ENCODE data around the gene MMP21.

MMP21 gene

DNA sequence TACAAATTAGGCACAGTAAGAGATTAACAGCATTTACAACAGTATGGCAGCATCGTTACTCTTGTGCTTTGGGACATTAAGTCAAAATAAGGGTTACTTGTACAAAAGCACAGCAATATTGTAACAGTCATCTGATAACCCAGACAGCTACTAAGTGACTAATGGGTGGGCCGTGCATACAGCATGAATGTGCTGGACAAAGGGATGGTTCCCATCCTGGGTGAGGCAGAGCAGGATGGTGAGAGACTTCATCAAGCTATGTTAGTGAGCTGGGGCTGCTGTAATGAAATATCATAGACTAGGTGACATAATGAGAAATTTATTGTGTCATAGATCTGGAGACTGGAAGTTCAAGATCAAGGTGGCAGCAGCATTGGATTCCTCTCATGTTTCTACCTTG is 30.7 kb downstream of the MMP21 start:
- DNase-seq (ENCODE audit: extremely low spot score): no peak
- no peak for TF ChIP-seq CTBP1 (IDR thresholded peaks at IDR 0.05; ENCODE audit: borderline replicate concordance)
- TF ChIP-seq FOXA1 (IDR thresholded peaks at IDR 0.05): no peak
- ChIA-PET POLR2A (no interaction called here), CTCF (no interaction called here)

DNA sequence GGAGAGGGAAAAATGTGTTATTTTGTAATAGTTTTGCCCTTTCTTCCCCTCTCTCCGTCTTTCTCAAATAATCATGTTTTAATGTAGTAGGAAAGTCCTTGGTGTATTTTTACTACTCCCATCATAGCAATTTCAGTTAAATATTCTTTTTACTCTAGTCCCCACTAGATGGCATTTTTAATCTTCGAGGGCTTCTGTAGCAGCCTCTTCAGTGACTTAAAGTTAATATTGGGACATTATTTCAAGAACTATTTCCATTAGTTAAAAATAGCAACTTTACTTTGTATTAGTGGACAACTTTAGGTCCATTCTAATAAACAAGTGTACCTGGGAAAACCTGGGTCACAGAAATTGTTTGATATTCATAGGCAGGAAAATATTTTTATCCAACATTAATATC is 33.2 kb downstream of the MMP21 start:
- TF ChIP-seq FOXM1 (IDR thresholded peaks at IDR 0.05; ENCODE audit: borderline replicate concordance) (no peak), TARDBP (IDR thresholded peaks at IDR 0.05) (no peak), CTBP1 (IDR thresholded peaks at IDR 0.05; ENCODE audit: borderline replicate concordance) (no peak), ARNT (IDR thresholded peaks at IDR 0.05) (no peak), NFRKB (IDR thresholded peaks at IDR 0.05) (no peak), ELF4 (IDR thresholded peaks at IDR 0.05) (no peak), SP1 (IDR thresholded peaks at IDR 0.05) (no peak), ZNF384 (IDR thresholded peaks at IDR 0.05) (no peak), SUZ12 (IDR thresholded peaks at IDR 0.05) (no peak)
- TF ChIP-seq, protein P1, sequence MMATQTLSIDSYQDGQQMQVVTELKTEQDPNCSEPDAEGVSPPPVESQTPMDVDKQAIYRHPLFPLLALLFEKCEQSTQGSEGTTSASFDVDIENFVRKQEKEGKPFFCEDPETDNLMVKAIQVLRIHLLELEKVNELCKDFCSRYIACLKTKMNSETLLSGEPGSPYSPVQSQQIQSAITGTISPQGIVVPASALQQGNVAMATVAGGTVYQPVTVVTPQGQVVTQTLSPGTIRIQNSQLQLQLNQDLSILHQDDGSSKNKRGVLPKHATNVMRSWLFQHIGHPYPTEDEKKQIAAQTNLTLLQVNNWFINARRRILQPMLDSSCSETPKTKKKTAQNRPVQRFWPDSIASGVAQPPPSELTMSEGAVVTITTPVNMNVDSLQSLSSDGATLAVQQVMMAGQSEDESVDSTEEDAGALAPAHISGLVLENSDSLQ (IDR thresholded peaks at IDR 0.05): no peak
- no peak for DNase-seq (ENCODE audit: extremely low spot score)
- POLR2A ChIA-PET: no interaction called here
- CTCF ChIA-PET: no interaction called here

DNA sequence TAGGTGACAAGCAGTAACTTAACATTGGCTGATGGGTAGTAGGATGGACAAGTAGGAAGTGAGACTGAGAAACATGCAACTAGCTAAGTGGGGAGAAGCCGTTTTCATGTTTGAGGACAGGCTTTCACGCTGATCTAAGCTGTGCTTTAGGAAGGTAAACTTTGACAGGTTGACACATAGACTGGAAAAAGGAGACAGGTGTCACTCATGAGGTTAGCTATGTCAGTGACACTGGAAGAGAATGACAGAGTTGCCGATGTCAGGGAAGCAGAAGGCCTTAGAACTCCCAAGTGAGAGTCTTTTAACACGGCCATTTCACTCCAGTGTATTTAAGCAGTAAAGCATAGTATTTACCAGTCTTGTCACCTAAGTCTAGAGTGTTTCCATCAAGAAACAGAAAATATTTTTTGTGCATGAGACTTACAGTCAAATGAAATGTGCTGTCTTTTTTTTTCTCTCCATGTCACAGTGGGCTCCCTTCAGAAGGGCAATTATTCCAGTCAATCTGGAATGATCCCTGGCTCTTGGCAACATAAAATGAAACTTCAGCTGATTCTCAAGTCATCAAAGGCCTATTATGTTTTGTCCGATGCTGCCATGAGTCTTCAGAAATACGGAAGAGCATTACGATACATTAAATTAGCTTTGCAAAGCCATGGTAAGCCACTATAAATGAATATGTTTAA is 35.5 kb downstream of the MMP21 start:
- ChIA-PET POLR2A (interaction anchor here (0.7 kb wide), 1 partner anchor 21 kb away, joined by 3 read pairs; the partner anchor contains the start of gene EDRF1), CTCF (no interaction called here)
- TF ChIP-seq, protein P1 (IDR thresholded peaks at IDR 0.05): no peak
- TF ChIP-seq L3MBTL2 (conservative IDR thresholded peaks at IDR 0.05) (no peak), CTBP1 (IDR thresholded peaks at IDR 0.05; ENCODE audit: borderline replicate concordance) (no peak), NFRKB (IDR thresholded peaks at IDR 0.05) (no peak), TARDBP (IDR thresholded peaks at IDR 0.05) (no peak), FOXM1 (IDR thresholded peaks at IDR 0.05; ENCODE audit: borderline replicate concordance) (no peak), FOXA1 (IDR thresholded peaks at IDR 0.05) (no peak), SP1 (IDR thresholded peaks at IDR 0.05) (no peak), BHLHE40 (IDR thresholded peaks at IDR 0.05; ENCODE audit: borderline replicate concordance) (no peak), LEF1 (IDR thresholded peaks at IDR 0.05; ENCODE audit: borderline replicate concordance) (no peak), HDGF (IDR thresholded peaks at IDR 0.05; ENCODE audit: borderline replicate concordance) (no peak), ZNF384 (IDR thresholded peaks at IDR 0.05) (no peak), SUZ12 (IDR thresholded peaks at IDR 0.05) (no peak), ELF4 (IDR thresholded peaks at IDR 0.05) (no peak), FOXK2 (IDR thresholded peaks at IDR 0.05) (no peak), ARNT (IDR thresholded peaks at IDR 0.05) (no peak)
- no peak for DNase-seq (ENCODE audit: extremely low spot score)

DNA sequence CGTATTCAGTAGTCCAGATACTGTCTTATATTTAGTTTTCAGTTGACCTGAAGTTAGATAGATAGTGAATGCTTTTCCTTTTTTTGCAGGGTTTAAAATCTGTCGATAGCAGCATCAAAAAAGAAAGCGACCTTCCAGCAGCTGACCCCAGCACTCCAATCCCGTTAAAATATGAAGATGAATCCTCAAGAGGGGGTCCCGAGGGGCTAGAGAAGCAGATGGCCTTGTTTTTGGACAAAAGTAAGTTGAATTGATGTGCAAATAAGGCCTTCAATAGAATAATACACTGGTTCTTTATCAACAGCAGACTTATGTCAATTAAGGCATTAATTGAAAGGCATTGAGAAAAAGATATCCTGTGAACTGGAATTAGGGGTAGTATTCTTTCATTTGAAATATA is 37.4 kb downstream of the MMP21 start:
- DNase-seq (ENCODE audit: extremely low spot score): no peak
- ChIA-PET CTCF (no interaction called here), POLR2A (no interaction called here)
- TF ChIP-seq FOXA1 (IDR thresholded peaks at IDR 0.05): no peak
- TF ChIP-seq SP1 (IDR thresholded peaks at IDR 0.05): no peak
- TF ChIP-seq HDGF (IDR thresholded peaks at IDR 0.05; ENCODE audit: borderline replicate concordance): no peak
- TF ChIP-seq FOXM1 (IDR thresholded peaks at IDR 0.05; ENCODE audit: borderline replicate concordance): no peak
- no peak for TF ChIP-seq ELF4 (IDR thresholded peaks at IDR 0.05)
- no peak for TF ChIP-seq LEF1 (IDR thresholded peaks at IDR 0.05; ENCODE audit: borderline replicate concordance)
- TF ChIP-seq BHLHE40 (IDR thresholded peaks at IDR 0.05; ENCODE audit: borderline replicate concordance): no peak
- TF ChIP-seq ZNF384 (IDR thresholded peaks at IDR 0.05): no peak
- no peak for TF ChIP-seq CTBP1 (IDR thresholded peaks at IDR 0.05; ENCODE audit: borderline replicate concordance)
- TF ChIP-seq ARNT (IDR thresholded peaks at IDR 0.05): no peak
- no peak for TF ChIP-seq SUZ12 (IDR thresholded peaks at IDR 0.05)
- TF ChIP-seq TARDBP (IDR thresholded peaks at IDR 0.05): no peak
- TF ChIP-seq, protein P1 (IDR thresholded peaks at IDR 0.05): no peak
- TF ChIP-seq NFRKB (IDR thresholded peaks at IDR 0.05): no peak
- TF ChIP-seq L3MBTL2 (conservative IDR thresholded peaks at IDR 0.05): no peak
- no peak for TF ChIP-seq FOXK2 (IDR thresholded peaks at IDR 0.05)

DNA sequence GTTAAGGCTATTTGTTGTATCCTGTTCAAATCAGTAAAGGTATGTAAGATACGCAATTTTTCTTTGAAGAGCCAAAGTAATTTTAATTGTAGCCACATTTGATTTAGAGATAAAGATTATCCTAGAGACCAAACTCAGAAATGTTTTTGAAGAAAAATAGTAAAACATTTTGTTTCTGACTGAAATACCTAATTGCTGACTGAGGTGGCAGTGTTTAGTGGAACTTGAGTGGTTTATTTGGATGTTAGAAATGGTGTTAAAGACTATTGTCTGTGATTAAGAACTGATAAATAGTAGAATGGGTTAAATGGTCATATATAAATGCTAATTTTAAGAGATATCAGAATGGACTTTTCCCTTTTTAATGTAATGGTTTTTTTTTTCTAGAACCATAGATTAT is 40.8 kb downstream of the MMP21 start:
- no peak for DNase-seq (ENCODE audit: extremely low spot score)
- CTCF ChIA-PET: no interaction called here
- no peak for TF ChIP-seq SP1 (IDR thresholded peaks at IDR 0.05)
- TF ChIP-seq FOXA1 (IDR thresholded peaks at IDR 0.05): no peak
- TF ChIP-seq ELF4 (IDR thresholded peaks at IDR 0.05): no peak
- POLR2A ChIA-PET: interaction anchor here (1.0 kb wide), 1 partner anchor 12 kb away, joined by 3 read pairs; no protein-coding TSS in a partner anchor

DNA sequence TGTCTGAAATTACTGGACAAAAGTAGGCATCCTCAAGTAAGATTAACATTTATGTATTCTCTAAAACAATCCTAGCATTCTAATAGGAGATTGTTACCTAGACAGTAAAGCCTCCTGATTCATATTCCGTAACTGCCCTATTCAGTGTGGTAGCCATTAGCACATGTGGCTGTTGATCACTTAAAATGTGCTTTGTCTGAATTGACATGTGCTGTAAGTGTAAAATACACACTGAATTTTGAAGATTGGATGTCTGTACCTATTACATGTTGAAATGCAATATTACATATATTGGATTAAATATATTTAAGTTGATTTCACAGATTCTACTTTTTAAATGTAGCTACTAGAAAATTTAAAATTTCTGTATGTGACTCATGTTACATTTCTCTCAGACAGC is 41.5 kb downstream of the MMP21 start:
- DNase-seq (ENCODE audit: extremely low spot score): no peak
- POLR2A ChIA-PET: no interaction called here
- CTCF ChIA-PET: no interaction called here
- TF ChIP-seq ARNT (IDR thresholded peaks at IDR 0.05) (no peak), SP1 (IDR thresholded peaks at IDR 0.05) (no peak), FOXK2 (IDR thresholded peaks at IDR 0.05) (no peak), FOXM1 (IDR thresholded peaks at IDR 0.05; ENCODE audit: borderline replicate concordance) (no peak), HDGF (IDR thresholded peaks at IDR 0.05; ENCODE audit: borderline replicate concordance) (no peak), LEF1 (IDR thresholded peaks at IDR 0.05; ENCODE audit: borderline replicate concordance) (no peak), L3MBTL2 (conservative IDR thresholded peaks at IDR 0.05) (no peak)
- TF ChIP-seq, protein P1 (IDR thresholded peaks at IDR 0.05): no peak
